ENCODE measurements around the gene CYB561D1. TPM values are rescaled to one million over a fixed set of nuclear protein-coding genes. Genes with fewer than 3 reads are reported as not detected.

Gene CYB561D1
- total RNA-seq, 1 donor from 2014 or later, result 10.4 TPM

- Mint-ChIP-seq H3K27me3 (peaks cover 28% of the 10 kb centered on the region), H3K9me3 (no peaks in the 10 kb centered on the region), H3K27ac (no peak overlapping the region), H3K36me3 (no peaks in the 10 kb centered on the region), H3K4me1 (ENCODE audit: unreplicated experiment) (peaks cover 22% of the 10 kb centered on the region), H3K4me3 (peak overlapping the region; percentile 89)
- no peak for DNase-seq (ENCODE audit: extremely low spot score, unreplicated experiment)
- TF ChIP-seq CTCF (conservative IDR thresholded peaks at IDR 0.05), result no peak
Observed at GRCh38 chr1:109508873-109509175, 14.9 kb downstream of the CYB561D1 start.

DNA sequence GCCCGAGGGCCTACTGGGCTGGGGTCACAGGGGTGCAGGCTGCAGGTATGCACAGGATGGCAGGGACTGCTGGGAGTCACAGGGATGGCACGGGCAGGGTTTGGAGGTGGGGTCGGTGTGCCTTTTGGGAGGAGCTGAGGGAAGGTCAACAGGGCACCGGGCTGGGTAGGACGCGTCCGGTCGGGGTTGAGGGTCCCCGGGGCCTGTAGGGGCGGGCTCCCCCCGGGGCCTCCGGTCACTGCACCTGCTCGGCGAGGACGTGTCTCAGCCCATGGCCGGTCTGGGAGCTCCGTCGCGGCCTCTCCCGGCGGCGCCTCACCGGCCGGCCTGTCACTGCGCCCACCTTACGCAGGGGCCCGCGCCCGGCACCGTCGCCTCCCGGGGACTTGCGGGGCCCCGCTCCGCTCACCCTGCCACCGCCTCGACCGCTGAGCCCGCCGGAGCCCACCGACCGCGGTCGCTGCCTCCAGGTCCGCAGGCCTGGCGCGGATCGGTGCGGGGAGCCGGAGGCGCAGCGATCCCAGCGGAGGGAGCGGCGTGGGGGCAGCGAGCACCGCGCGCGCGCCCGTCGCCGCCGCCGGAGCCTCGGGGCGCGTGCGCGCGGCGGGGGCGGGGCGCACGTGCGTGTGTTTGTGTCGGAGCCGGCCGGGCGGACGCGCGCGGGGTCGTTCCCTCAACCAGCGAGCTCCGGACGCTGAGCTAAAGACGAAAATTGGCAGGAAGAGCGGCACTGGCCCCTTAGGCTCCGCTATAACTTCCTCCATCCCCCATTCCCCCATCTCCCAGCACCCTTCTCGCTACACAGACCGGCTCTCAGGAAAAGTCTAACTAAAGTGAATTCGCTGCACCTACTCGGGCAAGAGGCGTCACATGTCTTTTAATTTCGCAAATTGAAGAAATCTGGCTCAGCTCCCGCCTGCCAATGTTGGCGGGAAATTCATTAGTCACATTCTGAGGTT lies 15.6 kb downstream of the CYB561D1 start, which contains the start of gene AMIGO1:
TSS of gene AMIGO1 (minus strand) at position 552 of the 959 bp plus-strand sequence. CDS start 815 bp downstream, outside the sequence.
- Mint-ChIP-seq H3K4me3 (peak within 1 kb of the TSS; percentile 94), H3K27ac (peak within 1 kb of the TSS; percentile 55), H3K9me3 (no peaks in the 10 kb centered on the region), H3K27me3 (peaks cover 28% of the 10 kb centered on the region), H3K36me3 (no peaks in the 10 kb centered on the region), H3K4me1 (ENCODE audit: unreplicated experiment) (peaks cover 22% of the 10 kb centered on the region)
- no peak for DNase-seq (ENCODE audit: extremely low spot score, unreplicated experiment)
- TF ChIP-seq CTCF (conservative IDR thresholded peaks at IDR 0.05), result no peak

DNA sequence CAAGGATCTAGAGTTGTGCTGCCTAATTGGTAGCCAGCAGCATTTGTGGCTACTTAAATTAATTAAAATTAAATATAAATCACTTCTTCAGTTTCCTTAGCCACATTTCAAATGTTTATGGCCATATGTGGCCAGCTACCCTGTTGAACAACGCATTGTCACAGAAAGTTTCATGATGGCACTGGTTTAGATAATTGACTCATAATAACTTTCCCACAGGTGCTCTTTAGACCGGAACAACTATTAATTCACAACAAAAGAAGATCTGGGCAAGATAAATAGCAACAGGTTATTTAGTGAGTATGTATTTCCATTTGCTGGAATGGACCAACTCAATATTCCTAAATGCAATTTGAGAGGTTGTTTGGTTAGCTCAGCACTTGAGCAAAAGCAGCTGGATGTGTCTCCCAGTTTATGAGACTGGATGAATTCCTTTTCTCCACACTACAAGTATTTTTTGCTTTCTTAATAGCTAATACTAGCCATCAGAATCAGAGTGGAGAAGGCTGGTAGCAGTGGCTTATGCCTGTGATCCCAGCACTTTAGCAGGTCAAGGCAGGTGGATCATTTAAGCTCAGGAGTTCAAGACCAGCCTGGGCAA lies 19.3 kb downstream of the CYB561D1 start:
- H3K27ac Mint-ChIP-seq, result no peak overlapping the region
- DNase-seq (ENCODE audit: extremely low spot score, unreplicated experiment), result no peak
- no peaks in the 10 kb centered on the region for H3K9me3 Mint-ChIP-seq
- H3K4me1 Mint-ChIP-seq (ENCODE audit: unreplicated experiment), result peaks cover 28% of the 10 kb centered on the region
- H3K4me3 Mint-ChIP-seq, result no peak overlapping the region
- TF ChIP-seq CTCF (conservative IDR thresholded peaks at IDR 0.05), result no peak
- H3K27me3 Mint-ChIP-seq, result peaks cover 37% of the 10 kb centered on the region
- H3K36me3 Mint-ChIP-seq, result no peaks in the 10 kb centered on the region

- Mint-ChIP-seq H3K27me3 (peaks cover 28% of the 10 kb centered on the region), H3K4me1 (ENCODE audit: unreplicated experiment) (peaks cover 17% of the 10 kb centered on the region), H3K4me3 (no peak overlapping the region), H3K36me3 (no peaks in the 10 kb centered on the region), H3K27ac (no peak overlapping the region), H3K9me3 (no peaks in the 10 kb centered on the region)
- no peak for DNase-seq (ENCODE audit: extremely low spot score, unreplicated experiment)
- no peak for TF ChIP-seq CTCF (conservative IDR thresholded peaks at IDR 0.05)
Observed at GRCh38 chr1:109514846-109515245, 21.0 kb downstream of the CYB561D1 start.

DNA sequence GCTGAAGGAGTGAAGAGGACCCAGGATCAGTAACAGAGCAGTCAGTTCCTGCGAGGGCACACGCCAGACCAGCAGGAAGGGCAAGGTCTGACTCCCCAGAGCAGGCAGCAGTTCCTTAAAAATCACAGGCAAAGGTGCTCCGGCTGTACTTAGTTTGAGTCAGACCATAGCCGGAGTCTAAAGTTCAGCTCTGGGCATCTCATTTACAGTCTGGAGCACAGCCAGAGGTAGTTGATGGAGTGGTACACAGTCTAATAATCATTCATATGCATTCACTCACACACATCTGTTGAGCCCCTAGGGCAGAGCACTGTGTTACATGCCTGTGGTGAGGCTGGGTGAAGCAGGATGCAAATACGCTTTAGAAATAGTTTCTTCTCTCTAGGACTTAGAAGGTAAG lies 23.0 kb downstream of the CYB561D1 start:
- H3K4me1 Mint-ChIP-seq (ENCODE audit: unreplicated experiment), result peaks cover 19% of the 10 kb centered on the region
- H3K27me3 Mint-ChIP-seq, result peaks cover 25% of the 10 kb centered on the region
- H3K27ac Mint-ChIP-seq, result no peak overlapping the region
- no peaks in the 10 kb centered on the region for H3K9me3 Mint-ChIP-seq
- H3K36me3 Mint-ChIP-seq, result no peaks in the 10 kb centered on the region
- DNase-seq (ENCODE audit: extremely low spot score, unreplicated experiment), result no peak
- no peak for TF ChIP-seq CTCF (conservative IDR thresholded peaks at IDR 0.05)
- H3K4me3 Mint-ChIP-seq, result no peak overlapping the region
